ENCODE results near the gene IQCE.

DNA sequence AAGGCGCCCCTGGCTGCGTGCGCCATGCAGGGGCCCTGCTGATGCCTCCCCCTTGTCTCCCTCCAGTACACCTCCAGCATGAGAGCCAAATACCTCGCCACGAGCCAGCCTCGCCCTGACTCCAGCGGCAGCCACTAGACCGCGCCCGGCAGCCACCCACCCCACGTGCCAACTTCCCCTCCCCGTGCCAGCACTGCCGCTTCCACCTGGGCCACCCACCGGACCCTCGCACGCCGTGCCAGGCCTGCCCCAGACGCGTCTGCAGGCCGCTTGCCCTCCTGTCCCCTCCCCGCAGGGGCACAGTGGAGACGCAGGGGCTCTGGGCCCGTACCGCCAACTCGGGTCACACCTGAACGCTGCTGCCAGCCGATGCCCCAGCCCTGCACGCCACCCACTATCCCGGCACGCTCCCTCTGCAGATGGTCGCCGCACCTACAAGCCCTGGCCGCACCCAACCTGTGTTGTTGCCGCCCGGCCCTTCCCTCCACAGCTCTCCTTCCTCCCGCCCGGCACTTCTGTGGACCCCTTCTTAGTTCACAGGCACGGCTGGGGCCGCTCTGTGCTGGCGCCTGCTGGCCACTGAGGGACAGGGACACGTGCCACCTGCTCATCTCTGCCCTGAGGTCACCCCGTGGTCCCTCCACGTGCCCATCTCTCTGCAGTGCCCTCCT is 103.0 kb downstream of the IQCE start:
- TF ChIP-seq SUZ12 (IDR thresholded peaks at IDR 0.05; ENCODE audit: extremely low read depth, insufficient read depth, insufficient read length) (no peak), YY1 (IDR thresholded peaks at IDR 0.05; ENCODE audit: insufficient read depth, insufficient read length) (no peak), ZNF274 (IDR thresholded peaks at IDR 0.05; ENCODE audit: low read depth, low read length) (no peak)
